MCF 10A (cell line): ENCODE measurements around the gene TAL1. TPM values are rescaled to one million over a fixed set of nuclear protein-coding genes. Genes with fewer than 3 reads are reported as not detected.

ENCODE experiments used
- BruUV-seq: library from RNA; stranded (reverse); fragments of 400-500 nt; replicated peaks from 2 replicates; lab custom pipeline; 2021; lab: Mats Ljungman, UMichigan
- CTCF ChIA-PET: fragments of 300-600 bp; sonication (Branson Sonifier 250); formaldehyde crosslinking; extraction: SDS; loops from one replicate; lab custom pipeline; 2021; ENCODE audit warnings: antibody characterized with exemption, inconsistent platforms; lab: Yijun Ruan, JAX
- POLR2A ChIA-PET: fragments of 300-600, 350-650 bp; sonication (Branson Sonifier 250); formaldehyde crosslinking; extraction: SDS; loops from one replicate; lab custom pipeline; 2020; ENCODE audit warnings: antibody characterized with exemption, inconsistent platforms; lab: Yijun Ruan, JAX
- DNase-seq: peaks from one replicate; pipeline ENCODE4 v3.0.0-alpha.2; 2018; ENCODE audit not compliant: unreplicated experiment
- H3K27ac Mint-ChIP-seq: one replicate; pipeline ENCODE4 v1.8.0; 2022; ENCODE audit warnings: mild to moderate bottlenecking, low read depth, mixed read lengths; ENCODE audit not compliant: unreplicated experiment
- H3K27me3 Mint-ChIP-seq: one replicate; pipeline ENCODE4 v1.8.0; 2022; ENCODE audit warnings: mixed read lengths; ENCODE audit not compliant: insufficient read depth, unreplicated experiment
- H3K36me3 Mint-ChIP-seq: one replicate; pipeline ENCODE4 v1.8.0; 2022; ENCODE audit warnings: mild to moderate bottlenecking, moderate library complexity, mixed read lengths; ENCODE audit not compliant: insufficient read depth, unreplicated experiment
- H3K4me1 Mint-ChIP-seq: one replicate; pipeline ENCODE4 v1.8.0; 2022; ENCODE audit warnings: mixed read lengths; ENCODE audit not compliant: insufficient read depth, unreplicated experiment
- H3K4me3 Mint-ChIP-seq: one replicate; pipeline ENCODE4 v1.8.0; 2022; ENCODE audit warnings: mild to moderate bottlenecking, moderate library complexity, mixed read lengths; ENCODE audit not compliant: unreplicated experiment
- H3K9me3 Mint-ChIP-seq: one replicate; pipeline ENCODE4 v1.8.0; 2022; ENCODE audit warnings: mixed read lengths; ENCODE audit not compliant: unreplicated experiment
- CTCF ChIP-seq: fragments of 200-600 bp; IDR thresholded peaks from one replicate; pipeline ENCODE4 v1.8.0; 2022; ENCODE audit warnings: antibody characterized with exemption, mild to moderate bottlenecking; ENCODE audit not compliant: unreplicated experiment
- intact Hi-C: fragments of 100-400 bp; cut with micrococcal nuclease; formaldehyde crosslinking; loops from 2 replicates; pipeline ENCODE4 v1.14.1; 2022
- total RNA-seq: library from RNA; stranded (reverse); gene quantifications from 2 replicates; pipeline ENCODE4 v1.2.3, GENCODE V29; 2022

Gene TAL1
- total RNA-seq, 1 experiment from 2014 or later, result not detected

DNA sequence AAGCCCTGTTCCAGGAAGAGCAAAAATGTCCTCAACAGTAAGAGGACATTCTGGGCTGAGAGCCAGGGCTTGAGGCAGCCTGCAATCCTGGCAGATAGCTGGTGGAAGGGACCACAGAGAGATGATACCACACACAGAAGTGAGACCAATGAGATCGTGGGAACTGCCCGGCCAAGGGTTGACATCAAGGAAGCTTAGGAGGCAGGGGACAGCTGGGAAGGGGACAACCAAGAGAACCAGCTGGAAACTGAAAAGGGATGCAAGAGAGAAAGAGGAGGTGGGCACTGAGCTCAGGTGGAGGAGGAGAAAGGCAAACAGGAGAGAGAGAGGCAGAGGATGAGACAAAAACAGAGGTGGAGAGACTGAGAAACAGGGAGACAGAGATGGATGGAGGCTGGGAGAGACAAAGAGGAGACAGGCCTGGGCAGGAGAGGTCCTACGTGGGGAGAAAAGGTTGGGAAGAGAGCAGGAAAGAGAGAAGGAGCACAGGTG is 51.4 kb downstream of the TAL1 start:
- DNase-seq, result peak; percentile 56
- H3K4me1 Mint-ChIP-seq, result peaks cover 44% of the 10 kb centered on the region
- H3K9me3 Mint-ChIP-seq, result no peaks in the 10 kb centered on the region
- ChIA-PET POLR2A (interaction anchor here (1.2 to 6.4 kb wide), 3 partner anchors 11 to 153 kb away, joined by 4 to 82 read pairs (median 5); partner anchors contain the start of genes CMPK1 and PDZK1IP1), CTCF (interaction anchor here (0.9 to 8.1 kb wide), 7 partner anchors 12 to 530 kb away, joined by 3 to 158 read pairs (median 7); partner anchors contain the start of gene PDZK1IP1)
- intact Hi-C loops, result no loop called here
- H3K27ac Mint-ChIP-seq, result peak overlapping the region; percentile 10
- peak overlapping the region; percentile 74 for H3K4me3 Mint-ChIP-seq
- no peaks in the 10 kb centered on the region for H3K27me3 Mint-ChIP-seq
- peaks cover 5% of the 10 kb centered on the region for H3K36me3 Mint-ChIP-seq
- no TSS peak for BruUV-seq
- no peak for TF ChIP-seq CTCF

DNA sequence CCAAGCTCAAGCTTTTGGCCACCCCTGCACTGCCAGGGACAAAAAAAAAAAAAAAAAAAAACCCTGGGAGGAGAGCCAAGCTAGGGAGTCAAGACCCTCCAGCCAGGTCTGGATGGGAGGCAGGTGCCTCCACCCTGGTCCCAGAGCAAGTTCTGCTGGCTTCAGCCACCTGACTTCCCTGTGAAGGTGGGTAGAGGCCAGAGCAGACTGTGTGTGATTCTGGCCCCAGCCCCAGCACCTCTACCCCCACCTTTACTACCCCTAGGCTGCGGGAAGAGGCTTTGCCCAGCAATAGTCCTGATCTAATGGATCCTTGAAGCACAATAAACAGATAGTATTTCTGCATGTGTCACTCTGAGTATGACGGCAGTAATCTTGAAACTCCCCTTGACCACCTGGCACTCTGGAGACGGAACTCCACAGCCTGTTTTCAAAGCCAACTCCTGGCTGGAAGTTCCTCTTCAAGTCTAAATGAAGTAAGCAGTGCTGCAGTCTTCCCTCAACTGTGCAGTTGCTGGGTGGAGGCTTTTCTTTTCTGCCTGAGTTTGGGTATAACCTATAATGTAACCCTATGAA is 51.9 kb downstream of the TAL1 start:
- H3K27me3 Mint-ChIP-seq, result no peaks in the 10 kb centered on the region
- H3K36me3 Mint-ChIP-seq, result peaks cover 5% of the 10 kb centered on the region
- POLR2A ChIA-PET, result interaction anchor here (0.7 to 6.4 kb wide), 12 partner anchors 12 to 548 kb away, joined by 3 to 82 read pairs (median 4); partner anchors contain the start of genes CMPK1, FOXD2, PDZK1IP1 and STIL

GRCh38 chr1:47179017-47179987 is 52.7 kb downstream of the TAL1 start:
- peaks cover 58% of the 10 kb centered on the region for H3K4me1 Mint-ChIP-seq

More for the DNA sequence above, 51.9 kb downstream of the TAL1 start:
- no peak for TF ChIP-seq CTCF
- BruUV-seq, result no TSS peak
- no peak for DNase-seq
- intact Hi-C loops, result loop anchor here (1.0 to 10.0 kb wide), 7 partner anchors 78 to 547 kb away; no protein-coding TSS in a partner anchor
- no peaks in the 10 kb centered on the region for H3K9me3 Mint-ChIP-seq
- H3K4me1 Mint-ChIP-seq, result peaks cover 50% of the 10 kb centered on the region
- CTCF ChIA-PET, result interaction anchor here (0.6 to 8.1 kb wide), 29 partner anchors 8 to 546 kb away, joined by 3 to 158 read pairs (median 6); partner anchors contain the start of genes CMPK1, PDZK1IP1 and STIL
- peak overlapping the region; percentile 99 for H3K27ac Mint-ChIP-seq
- H3K4me3 Mint-ChIP-seq, result peak overlapping the region; percentile 74

More at GRCh38 chr1:47179017-47179987, 52.7 kb downstream of the TAL1 start:
- Mint-ChIP-seq H3K27me3 (no peaks in the 10 kb centered on the region), H3K27ac (peak overlapping the region; percentile 99), H3K36me3 (peaks cover 5% of the 10 kb centered on the region), H3K4me3 (peak overlapping the region; percentile 74), H3K9me3 (no peaks in the 10 kb centered on the region)
- BruUV-seq, result no TSS peak
- ChIA-PET POLR2A (interaction anchor here (0.6 to 6.4 kb wide), 21 partner anchors 12 to 567 kb away, joined by 3 to 82 read pairs (median 4); partner anchors contain the start of genes CMPK1, FOXD2, PDZK1IP1 and STIL), CTCF (interaction anchor here (0.5 to 8.1 kb wide), 53 partner anchors 9 to 1320 kb away, joined by 3 to 158 read pairs (median 4); partner anchors contain the start of genes CMPK1, PDZK1IP1 and STIL)
- peak; percentile 93 for DNase-seq
- TF ChIP-seq CTCF, result peak; percentile 87
- intact Hi-C loops, result loop anchor here (1.0 to 10.0 kb wide), 7 partner anchors 77 to 548 kb away; no protein-coding TSS in a partner anchor
